Measurements from ENCODE around the gene RAB3GAP2.
A peak's percentile ranks its signal among the peaks of the same experiment; 100 is the strongest.
"Not testable (repeated sequence)": the region's sequence is repeated elsewhere in the genome, so short reads cannot be mapped to it uniquely, and the experiment has no call there.

RAB3GAP2 gene

DNA sequence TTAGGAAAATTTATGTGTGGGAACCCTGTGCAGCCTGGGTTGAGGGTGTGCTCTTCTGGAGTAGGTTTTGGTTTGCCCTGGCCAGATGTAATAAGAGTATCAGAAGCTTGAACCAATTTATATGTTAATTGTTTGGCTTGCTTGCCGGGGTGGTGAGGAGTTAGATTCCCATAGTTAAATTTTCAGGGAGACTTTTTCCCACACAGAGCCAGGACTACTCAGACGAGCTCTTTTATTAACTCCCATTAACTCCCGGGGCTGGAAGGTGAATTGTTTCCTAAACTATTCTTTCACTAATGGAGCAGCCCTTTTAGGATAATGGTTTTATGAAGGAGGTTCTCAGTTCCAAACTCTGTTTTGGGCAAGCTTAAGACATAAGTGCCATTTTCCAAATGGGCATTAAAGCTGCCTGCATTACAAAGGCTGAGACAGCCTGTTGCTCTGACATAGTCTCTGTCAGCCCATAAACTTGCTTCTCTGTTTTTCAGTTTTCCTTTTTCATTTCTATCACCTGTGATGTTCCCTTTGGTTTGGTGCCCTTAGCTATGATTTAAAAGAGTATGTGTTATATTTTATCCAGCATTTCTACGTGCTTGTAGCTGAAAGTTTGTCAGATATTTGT is 18.0 kb upstream of the RAB3GAP2 start:
- DNase-seq (ENCODE audit: low spot score): no peak

GRCh38 chr1:220287129-220287528 is 14.9 kb upstream of the RAB3GAP2 start:
- no peak for DNase-seq (ENCODE audit: low spot score)

DNA sequence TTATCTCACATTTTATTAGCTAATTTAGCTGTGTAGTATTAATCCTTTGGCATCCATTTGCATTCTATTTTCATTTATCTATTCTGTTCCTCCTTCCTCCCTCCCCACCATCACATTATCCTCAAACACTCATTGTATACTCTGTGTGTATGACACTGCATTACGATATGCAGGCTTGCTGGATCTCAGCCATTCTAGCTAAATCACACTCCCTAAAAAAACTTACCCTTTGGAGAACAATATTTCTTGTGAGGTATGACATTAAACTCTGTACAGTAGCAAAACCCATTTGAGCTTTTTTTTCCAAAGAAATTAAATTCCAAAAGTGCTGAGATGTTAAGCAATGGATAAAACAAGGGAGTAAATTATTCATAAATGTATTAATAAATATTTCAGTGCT is 11.4 kb upstream of the RAB3GAP2 start:
- DNase-seq (ENCODE audit: low spot score): no peak

DNA sequence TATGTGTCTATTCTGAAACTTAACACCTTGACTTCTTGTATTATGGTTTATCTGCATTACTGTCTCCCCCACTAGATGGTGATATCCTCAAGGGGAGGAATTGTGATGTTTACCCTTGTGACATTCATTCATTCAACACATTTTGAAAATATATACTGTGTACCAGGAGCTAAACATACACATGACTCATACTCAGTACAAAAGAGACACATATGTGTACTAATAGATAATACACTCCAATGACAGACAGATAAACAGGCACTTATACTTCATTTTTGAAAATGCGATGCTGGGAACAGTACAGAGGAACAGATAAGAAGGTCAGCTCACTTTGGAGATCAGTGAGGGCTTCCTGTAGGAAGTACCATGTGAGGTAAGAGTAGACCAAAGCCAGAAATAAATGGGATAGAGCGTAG is 8.9 kb upstream of the RAB3GAP2 start:
- DNase-seq (ENCODE audit: low spot score): peak; percentile 34

DNA sequence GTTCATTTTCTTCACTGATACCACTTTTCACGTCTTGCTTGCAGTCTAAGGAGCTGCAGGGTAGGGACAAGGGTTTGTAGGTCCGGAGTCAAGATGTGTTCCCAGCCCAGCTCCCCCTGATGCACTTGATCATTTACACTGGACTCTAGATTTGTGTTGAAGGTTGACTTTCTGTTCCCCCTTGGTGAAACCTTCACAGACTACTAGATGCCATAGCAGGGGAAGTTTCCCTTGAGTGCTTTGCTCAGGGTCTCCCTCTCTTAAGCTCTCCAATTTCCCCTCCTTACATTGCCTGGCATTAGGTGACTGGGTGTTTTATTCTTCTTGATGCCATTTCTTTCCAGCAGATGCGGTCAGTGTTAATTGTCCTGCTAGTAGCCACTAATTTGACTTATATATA is 8.0 kb upstream of the RAB3GAP2 start:
- no peak for DNase-seq (ENCODE audit: low spot score)

- peak; percentile 10 for DNase-seq (ENCODE audit: low spot score)
Observed at GRCh38 chr1:220278991-220279390, 6.7 kb upstream of the RAB3GAP2 start.

- DNase-seq (ENCODE audit: low spot score): no peak
Observed at GRCh38 chr1:220275430-220275829, 3.2 kb upstream of the RAB3GAP2 start.

GRCh38 chr1:220274251-220274855 is 2.1 kb upstream of the RAB3GAP2 start:
- peak; percentile 24 for DNase-seq (ENCODE audit: low spot score)

- DNase-seq (ENCODE audit: low spot score): no peak
Observed at GRCh38 chr1:220272841-220273090, 513 bp upstream of the RAB3GAP2 start.

- peak; percentile 58 for DNase-seq (ENCODE audit: low spot score)
Observed at GRCh38 chr1:220271706-220272046, 577 bp downstream of the RAB3GAP2 start.

DNA sequence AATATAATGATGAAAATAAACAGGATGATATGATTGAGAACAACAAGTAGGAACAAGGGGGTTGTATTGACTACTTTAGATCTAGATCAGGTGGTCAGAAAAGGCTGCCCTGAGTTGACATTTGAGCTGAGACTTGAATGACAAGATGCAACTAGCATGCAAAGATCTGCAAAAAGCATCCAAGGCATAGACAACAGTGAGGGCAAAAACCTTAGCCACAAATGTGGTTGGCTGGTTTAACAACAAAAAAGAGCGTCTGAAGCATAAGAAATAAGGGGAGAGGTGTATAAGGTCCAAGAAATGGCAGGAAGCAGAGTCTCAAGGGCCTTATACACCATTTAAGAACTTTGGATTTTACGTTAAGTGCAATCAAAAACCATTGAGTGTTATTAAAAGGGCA is 3.2 kb downstream of the RAB3GAP2 start:
- no peak for DNase-seq (ENCODE audit: low spot score)

DNA sequence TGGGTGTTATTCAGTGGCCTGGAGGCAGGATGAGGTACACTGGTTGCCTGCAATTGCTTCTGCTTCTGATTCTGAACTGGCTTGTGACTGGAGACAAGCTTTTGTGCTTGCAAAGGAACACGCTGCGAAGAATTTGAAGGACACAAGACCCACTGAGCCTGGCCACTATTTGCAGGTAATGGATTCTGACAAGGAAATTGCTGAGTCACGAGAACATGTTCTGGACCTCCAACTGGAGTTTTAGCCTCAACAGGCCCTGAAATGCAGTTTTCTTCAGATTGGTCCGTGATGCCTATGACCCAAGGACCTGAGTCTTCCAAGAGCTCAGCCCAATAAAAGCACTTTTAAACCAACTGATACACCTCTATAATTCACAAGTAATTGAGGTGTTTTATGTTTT is 4.6 kb downstream of the RAB3GAP2 start:
- no peak for DNase-seq (ENCODE audit: low spot score)

DNA sequence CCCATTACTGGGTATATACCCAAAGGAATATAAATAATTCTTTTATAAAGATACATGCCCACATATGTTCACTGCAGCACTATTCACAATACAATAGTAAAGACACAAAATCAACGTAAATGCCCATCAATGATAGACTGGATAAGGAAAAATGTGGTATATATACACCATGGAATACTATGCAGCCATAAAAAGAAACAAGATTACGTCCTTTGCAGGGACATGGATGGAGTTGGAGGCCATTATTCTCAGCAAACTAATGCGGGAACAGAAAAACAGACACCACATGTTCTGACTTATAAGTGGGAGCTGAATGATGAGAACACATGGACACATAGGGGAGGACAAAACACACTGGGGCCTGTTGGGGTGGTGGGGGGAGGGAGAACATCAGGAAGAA is 12.0 kb downstream of the RAB3GAP2 start:
- not testable (repeated sequence) for DNase-seq (ENCODE audit: low spot score)

- DNase-seq (ENCODE audit: low spot score): not testable (repeated sequence)
Observed at GRCh38 chr1:220259756-220260155, 12.5 kb downstream of the RAB3GAP2 start.

- not testable (repeated sequence) for DNase-seq (ENCODE audit: low spot score)
Observed at GRCh38 chr1:220256194-220256593, 16.1 kb downstream of the RAB3GAP2 start.

DNA sequence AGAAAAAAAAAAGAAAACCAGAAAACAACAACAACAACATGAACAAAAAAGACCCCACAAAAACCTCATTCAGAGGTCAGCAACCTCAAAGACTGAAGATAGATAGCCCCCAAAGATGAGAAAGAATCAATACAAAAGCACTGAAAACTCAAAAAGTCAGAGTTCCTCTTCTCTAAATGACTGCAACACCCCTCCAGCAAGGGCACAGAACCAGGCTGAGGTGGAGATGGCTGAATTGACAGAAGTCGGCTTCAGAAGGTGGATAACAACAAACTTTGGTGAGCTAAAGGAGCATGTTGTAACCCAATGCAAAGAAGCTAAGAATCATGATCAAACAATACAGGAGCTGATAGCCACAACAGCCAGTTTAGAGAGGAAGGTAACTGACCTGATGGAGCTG is 17.0 kb downstream of the RAB3GAP2 start:
- no peak for DNase-seq (ENCODE audit: low spot score)

DNA sequence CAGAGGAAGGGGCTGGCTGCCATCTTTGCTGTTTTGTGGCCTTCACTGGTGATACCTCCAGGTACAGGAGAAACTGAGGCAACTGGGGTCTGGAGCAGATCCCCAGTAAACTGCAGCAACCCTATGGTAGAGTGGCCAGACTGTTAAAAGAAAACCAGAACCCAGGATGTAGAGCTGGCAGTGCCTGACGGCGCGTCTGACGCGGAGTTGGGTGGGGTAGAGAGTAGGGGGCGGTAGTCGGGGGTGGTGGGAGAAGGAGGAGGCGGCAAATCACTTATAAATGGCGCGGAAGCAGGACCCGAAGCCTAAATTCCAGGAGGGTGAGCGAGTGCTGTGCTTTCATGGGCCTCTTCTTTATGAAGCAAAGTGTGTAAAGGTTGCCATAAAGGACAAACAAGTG is 19.0 kb downstream of the RAB3GAP2 start:
- DNase-seq (ENCODE audit: low spot score): not testable (repeated sequence)

- no peak for DNase-seq (ENCODE audit: low spot score)
Observed at GRCh38 chr1:220251272-220251671, 21.0 kb downstream of the RAB3GAP2 start.

DNA sequence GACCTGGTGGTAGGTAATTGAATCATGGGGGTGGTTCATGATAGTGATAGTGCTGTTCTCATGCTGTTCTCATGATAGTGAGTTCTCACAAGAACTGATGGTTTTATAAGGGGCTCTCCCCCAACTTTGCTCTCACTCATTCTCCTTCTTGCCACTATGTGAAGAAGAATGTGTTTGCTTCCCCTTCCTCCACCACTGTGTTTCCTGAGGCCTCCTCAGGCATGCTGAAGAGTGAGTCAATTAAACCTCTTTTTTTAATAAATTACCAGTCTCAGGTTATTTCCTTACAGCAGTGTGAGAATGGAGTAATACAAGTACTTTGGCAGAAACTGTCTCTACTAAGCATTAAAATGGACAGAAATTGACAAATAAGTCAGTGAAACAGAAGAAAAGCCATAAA is 21.6 kb downstream of the RAB3GAP2 start:
- DNase-seq (ENCODE audit: low spot score): no peak

GRCh38 chr1:220249522-220249921 is 22.7 kb downstream of the RAB3GAP2 start:
- no peak for DNase-seq (ENCODE audit: low spot score)

DNA sequence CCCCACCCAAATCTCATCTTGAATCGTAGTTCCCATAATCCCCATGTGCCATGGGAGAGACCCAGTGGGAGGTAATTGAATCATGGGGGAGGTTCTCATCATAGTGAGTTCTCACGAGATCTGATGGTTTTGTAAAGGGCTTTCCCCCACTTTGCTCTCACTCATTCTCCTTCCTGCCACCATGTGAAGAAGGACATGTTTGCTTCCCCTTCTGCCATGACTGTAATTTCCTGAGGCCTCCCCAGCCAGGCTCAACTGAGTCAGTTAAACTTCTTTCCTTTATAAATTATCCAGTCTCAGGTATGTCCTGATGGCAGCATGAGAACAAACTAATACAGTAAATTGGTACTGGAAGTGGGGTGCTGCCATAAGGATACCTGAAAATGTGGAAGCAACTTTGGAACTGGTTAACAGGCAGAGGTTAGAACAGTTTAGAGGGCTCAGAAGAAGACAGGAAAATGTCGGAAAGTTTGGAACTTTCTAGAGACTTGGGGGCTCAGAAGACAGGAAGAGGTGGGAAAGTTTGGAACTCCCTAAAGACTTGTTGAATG is 23.5 kb downstream of the RAB3GAP2 start:
- DNase-seq (ENCODE audit: low spot score): not testable (repeated sequence)

GRCh38 chr1:220245900-220246299 is 26.4 kb downstream of the RAB3GAP2 start:
- not testable (repeated sequence) for DNase-seq (ENCODE audit: low spot score)

GRCh38 chr1:220243947-220244346 is 28.3 kb downstream of the RAB3GAP2 start:
- DNase-seq (ENCODE audit: low spot score): no peak

- DNase-seq (ENCODE audit: low spot score): no peak
Observed at GRCh38 chr1:220241072-220241663, 31.1 kb downstream of the RAB3GAP2 start.

Data from GM03348 (cell line).